NK-92 (cell line): ENCODE data around the gene LRRC15.

Source experiments
- DNase-seq: peaks from one replicate; lab custom pipeline; 2025; ENCODE audit not compliant: unreplicated experiment; lab: John Stamatoyannopoulos, UW

The LRRC15 gene

DNA sequence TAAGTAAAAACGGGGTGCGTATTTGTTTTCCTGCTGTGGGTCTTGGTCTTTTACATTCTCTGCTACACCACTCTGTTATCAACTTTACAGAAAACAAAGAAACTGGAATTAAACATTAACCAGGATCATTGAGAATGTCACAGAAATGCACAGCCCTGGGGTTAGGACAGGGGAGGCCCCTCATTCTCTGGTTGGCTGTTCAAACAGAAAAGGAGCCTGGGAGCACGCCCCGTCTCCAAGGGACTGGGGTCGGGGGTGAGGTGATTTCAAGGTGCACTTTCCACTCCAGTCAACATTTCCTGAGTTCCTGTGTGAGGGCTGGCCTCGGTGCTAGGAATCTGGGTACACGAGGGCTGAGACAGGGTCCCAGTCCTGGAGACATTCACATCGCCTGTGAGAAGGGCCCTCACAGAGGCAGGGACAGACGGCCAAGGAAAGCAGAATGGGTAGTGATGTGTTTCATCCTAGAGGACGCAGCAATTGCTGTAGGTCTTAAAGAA is 48.7 kb downstream of the LRRC15 start:
- DNase-seq: no peak

DNA sequence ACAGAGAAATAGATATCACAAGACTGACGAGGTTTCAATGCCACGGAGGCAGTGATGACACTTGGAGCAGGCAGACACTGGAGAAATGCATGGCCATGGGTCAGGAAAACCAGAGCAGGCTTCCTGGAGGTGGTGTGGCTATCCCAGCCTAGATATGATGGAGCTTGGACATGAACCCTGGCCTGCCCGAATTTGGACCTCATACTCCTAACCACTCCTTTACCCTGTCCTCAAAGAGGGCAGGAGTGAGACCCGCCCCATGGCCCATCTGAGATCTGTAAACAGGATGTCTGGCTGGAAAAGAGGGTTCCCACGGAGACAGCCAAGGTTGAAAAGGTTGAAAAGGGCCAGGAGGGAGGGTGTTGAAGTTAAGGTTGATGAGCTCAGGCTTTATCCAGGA is 49.4 kb downstream of the LRRC15 start:
- DNase-seq: no peak

GRCh38 chr3:194318511-194319161 is 50.9 kb downstream of the LRRC15 start:
- no peak for DNase-seq

GRCh38 chr3:194316918-194317317 is 52.6 kb downstream of the LRRC15 start:
- DNase-seq: no peak

GRCh38 chr3:194315965-194316361 is 53.6 kb downstream of the LRRC15 start:
- no peak for DNase-seq

- no peak for DNase-seq
Measured at GRCh38 chr3:194315088-194315964, 54.2 kb downstream of the LRRC15 start.

DNA sequence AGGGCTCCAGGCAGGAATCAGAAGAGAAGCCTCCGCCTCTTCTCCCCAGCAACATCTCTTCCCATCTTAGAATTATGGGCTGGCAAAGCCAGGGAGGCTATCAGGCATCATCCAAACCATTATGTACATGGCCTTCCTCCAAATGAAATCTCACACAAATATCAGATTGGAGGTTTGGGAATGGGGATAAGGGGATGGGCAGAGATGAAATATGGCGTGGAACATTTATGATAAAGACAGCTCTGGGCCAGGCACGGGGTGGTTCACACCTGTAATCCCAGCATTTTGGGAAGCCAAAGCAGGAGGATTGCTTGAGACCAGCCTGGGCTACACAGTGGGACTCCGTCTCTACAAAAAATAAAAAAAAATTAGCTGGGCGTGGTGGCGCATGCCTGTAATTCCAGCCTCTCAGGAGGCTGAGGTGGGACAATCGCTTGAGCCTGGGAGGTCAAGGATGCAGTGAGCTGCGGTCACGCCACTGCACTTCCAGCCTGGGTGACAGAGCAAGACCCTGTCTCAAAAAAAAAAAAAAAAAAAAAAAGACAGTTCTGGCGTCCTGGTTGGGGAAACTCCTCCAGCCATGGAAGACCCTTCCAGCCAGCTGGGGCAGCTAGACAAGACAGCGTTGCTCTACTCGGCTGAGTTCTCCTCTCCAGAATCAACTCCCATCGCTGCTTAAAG is 55.0 kb downstream of the LRRC15 start:
- no peak for DNase-seq

- DNase-seq: no peak
Measured at GRCh38 chr3:194313560-194314387, 55.8 kb downstream of the LRRC15 start.

DNA sequence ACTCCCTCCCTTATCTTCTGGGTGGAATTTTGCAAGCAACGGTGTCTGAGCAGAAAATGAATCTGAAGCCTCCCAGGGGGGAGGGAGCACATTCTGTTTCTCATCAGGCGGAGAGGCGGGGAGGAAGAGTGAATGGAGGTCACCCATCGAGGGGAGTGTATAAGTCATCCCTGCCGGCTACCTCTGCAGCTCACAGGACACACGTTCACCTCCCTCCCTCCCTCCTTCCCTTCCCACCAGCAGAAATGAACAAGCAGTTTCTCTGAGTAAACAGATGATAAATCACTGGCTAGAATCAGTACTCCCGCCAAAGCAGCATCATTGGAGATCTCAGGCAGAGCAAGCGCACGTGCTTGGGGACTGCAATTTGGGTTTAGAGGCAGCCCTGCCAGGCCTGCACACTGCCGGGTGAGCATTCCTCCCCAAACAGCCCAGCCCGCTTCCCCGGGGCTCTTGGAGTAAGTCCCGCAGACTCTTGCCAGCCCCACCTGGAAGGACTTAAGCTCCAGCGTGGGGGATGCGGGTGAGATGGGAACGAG is 56.7 kb downstream of the LRRC15 start:
- DNase-seq: no peak

GRCh38 chr3:194312186-194312742 is 57.3 kb downstream of the LRRC15 start:
- DNase-seq: no peak

DNA sequence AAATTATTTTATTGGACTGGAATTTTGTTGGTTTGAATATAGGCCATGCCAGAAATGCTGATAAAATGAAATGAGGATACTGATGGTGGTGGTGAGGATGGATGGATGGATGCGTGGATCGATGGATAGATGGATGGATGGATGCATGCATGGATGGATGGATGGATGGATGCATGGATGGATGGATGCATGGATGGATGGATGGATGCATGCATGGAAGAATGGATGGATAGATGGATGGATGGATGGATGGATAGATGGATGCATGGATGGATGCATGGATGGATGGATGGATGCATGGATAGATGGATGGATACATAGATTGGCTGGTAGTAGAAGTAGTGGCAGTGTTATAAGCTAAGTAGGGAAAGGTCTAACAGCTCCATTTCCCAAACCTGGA is 58.5 kb downstream of the LRRC15 start:
- no peak for DNase-seq

GRCh38 chr3:194310060-194310835 is 59.3 kb downstream of the LRRC15 start:
- DNase-seq: no peak

DNA sequence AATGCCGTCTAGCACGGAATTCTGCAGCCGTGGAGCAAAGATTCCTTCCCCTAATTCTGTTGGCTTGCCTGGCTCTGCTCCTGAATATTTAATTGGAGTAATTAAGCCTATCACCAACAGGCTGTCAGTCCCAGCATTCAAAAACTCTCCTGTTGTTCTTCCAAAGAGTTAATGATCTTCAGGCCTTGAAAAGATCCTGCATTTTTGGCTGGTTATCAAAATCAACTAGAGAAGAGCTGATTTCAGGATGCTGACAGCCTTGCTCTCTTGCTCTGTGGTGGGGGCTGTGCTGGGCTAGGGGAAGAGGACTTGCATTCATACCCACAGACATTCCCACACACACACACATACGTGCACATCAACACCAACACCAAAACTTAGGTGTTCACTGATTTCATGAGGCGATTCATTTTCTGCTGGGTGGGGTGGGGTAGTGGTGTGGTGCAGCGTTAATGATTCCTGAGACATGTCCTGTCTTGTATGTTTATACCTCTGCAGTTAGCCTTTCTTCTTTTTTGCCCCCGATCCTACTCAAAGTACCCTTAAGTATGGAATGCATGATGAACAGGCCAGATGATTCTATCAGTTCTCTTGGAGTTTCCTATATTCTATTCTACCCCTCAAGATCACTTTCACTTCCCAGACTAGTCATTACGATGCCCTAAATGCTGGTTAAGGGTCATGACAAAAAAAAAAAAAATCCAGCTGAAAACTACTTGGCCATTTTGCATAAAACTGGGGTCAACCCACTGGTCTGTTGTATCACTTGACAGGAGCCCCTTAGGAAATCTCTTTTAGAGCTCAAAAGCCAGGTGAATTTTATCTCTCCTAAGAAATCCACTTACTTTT is 60.7 kb downstream of the LRRC15 start:
- DNase-seq: no peak

DNA sequence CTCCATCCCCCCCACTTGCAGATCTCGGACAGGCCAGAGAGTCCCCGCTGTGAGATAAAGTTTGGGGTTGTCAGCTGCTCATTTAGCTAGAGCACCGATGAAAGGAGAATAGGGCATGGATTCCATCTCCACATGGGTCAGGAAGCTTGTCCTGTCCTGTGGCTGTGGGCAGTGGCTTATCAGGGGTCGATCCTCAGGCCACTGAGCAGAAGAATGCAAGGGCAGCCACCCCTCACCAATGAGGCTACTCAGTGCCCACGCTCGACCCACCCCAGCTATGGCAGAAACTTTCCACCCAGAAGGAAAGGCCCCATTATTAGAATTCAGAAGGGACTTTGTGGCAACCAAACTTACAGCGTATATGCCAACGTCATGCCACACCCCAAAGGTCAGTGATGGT is 61.7 kb downstream of the LRRC15 start:
- no peak for DNase-seq

DNA sequence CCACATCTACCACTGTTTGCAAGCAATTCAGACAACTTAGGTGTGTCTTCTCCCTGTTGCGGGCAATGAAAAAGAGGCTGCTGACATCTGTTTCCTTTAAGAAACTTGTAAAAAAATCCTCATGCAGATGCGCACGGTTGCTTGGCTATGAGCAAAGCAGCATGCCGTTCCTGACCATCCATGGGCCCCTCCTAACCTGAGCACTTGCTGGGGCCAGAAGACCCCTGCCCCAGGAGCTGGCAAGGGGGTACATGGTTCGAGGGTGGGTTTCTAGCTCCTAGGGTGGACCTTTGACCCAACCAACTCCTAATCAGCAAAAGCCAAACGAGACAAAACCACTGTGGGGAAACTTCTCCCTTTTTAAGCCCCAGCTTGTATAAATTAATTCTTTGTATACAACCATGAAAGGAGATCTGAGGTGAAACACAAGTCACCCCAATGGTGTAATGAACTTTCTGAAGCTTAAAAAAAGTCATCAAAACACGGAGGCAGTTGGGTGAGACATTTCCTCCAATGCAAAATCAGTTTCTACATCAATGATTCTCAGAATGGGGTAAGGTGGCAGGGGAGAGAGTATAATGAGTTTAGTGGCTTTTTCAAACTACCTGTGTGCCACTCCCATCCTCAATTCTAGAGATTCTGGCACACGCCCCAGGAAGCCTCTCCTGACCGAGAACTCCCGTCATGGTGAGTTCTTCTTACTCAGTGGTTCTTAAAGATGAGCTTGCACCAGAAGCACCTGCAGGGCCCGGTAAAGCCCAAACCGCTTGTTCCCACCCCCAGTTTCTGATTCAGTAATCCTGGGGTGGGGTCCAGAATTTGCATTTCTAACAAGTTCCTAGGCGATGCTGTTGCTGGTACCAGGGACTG is 62.5 kb downstream of the LRRC15 start:
- DNase-seq: no peak

GRCh38 chr3:194306109-194306686 is 63.3 kb downstream of the LRRC15 start:
- no peak for DNase-seq

GRCh38 chr3:194305356-194306108 is 64.0 kb downstream of the LRRC15 start:
- no peak for DNase-seq
